Measurements from ENCODE around the gene CCDC8.

Gene CCDC8

GRCh38 chr19:46386996-46387712, 26.2 kb downstream of the CCDC8 start:
- Histone ChIP-seq H3K36me3 (peaks cover 79% of the 10 kb centered on the region), H3K9me3 (no peaks in the 10 kb centered on the region), H3K4me1 (no peaks in the 10 kb centered on the region), H3K27me3 (no peaks in the 10 kb centered on the region), H3K4me3 (ENCODE audit: low read depth, low read length) (no peak overlapping the region)
- DNase-seq: no peak
- no peak for TF ChIP-seq CTCF (IDR thresholded peaks at IDR 0.05; ENCODE audit: low read depth, low read length)

GRCh38 chr19:46386151-46386550, 27.2 kb downstream of the CCDC8 start:
- Histone ChIP-seq H3K27me3 (no peaks in the 10 kb centered on the region), H3K36me3 (peaks cover 84% of the 10 kb centered on the region), H3K4me3 (ENCODE audit: low read depth, low read length) (no peak overlapping the region), H3K9me3 (no peaks in the 10 kb centered on the region), H3K4me1 (no peaks in the 10 kb centered on the region)
- TF ChIP-seq CTCF (IDR thresholded peaks at IDR 0.05; ENCODE audit: low read depth, low read length): no peak
- no peak for DNase-seq

- TF ChIP-seq CTCF (IDR thresholded peaks at IDR 0.05; ENCODE audit: low read depth, low read length): no peak
- Histone ChIP-seq H3K4me3 (ENCODE audit: low read depth, low read length) (no peak overlapping the region), H3K36me3 (peaks cover 84% of the 10 kb centered on the region), H3K9me3 (no peaks in the 10 kb centered on the region), H3K4me1 (no peaks in the 10 kb centered on the region), H3K27me3 (no peaks in the 10 kb centered on the region)
- DNase-seq: no peak
Observed at GRCh38 chr19:46385636-46386035, 27.7 kb downstream of the CCDC8 start.

DNA sequence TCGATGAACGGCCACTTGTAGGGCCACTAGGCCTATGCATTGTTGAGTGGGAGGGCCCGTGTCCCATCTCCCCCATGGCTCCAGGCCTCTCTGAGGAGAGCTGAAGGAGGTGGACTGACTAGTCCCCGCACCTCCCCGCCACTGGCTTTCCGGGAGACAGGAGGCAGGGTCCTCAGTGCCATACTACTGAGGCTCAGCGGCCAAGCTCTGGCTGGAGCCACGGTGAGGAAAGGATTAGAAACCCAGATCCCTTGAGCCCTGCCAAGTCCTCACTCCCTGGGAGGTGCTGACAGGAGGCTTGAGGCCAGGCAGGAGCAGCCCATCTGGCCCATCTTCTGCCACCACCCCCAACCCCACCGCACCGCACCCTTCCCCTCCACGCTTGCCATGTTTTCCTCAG, 29.0 kb downstream of the CCDC8 start:
- no peaks in the 10 kb centered on the region for H3K9me3 ChIP-seq
- DNase-seq: no peak
- no peak overlapping the region for H3K4me3 ChIP-seq (ENCODE audit: low read depth, low read length)
- peaks cover 85% of the 10 kb centered on the region for H3K36me3 ChIP-seq
- TF ChIP-seq CTCF (IDR thresholded peaks at IDR 0.05; ENCODE audit: low read depth, low read length): no peak
- no peaks in the 10 kb centered on the region for H3K4me1 ChIP-seq
- H3K27me3 ChIP-seq: no peaks in the 10 kb centered on the region

- DNase-seq: no peak
- Histone ChIP-seq H3K4me1 (no peaks in the 10 kb centered on the region), H3K4me3 (ENCODE audit: low read depth, low read length) (no peak overlapping the region), H3K9me3 (no peaks in the 10 kb centered on the region), H3K27me3 (no peaks in the 10 kb centered on the region), H3K36me3 (peaks cover 85% of the 10 kb centered on the region)
- no peak for TF ChIP-seq CTCF (IDR thresholded peaks at IDR 0.05; ENCODE audit: low read depth, low read length)
Observed at GRCh38 chr19:46383846-46384245, 29.5 kb downstream of the CCDC8 start.

DNA sequence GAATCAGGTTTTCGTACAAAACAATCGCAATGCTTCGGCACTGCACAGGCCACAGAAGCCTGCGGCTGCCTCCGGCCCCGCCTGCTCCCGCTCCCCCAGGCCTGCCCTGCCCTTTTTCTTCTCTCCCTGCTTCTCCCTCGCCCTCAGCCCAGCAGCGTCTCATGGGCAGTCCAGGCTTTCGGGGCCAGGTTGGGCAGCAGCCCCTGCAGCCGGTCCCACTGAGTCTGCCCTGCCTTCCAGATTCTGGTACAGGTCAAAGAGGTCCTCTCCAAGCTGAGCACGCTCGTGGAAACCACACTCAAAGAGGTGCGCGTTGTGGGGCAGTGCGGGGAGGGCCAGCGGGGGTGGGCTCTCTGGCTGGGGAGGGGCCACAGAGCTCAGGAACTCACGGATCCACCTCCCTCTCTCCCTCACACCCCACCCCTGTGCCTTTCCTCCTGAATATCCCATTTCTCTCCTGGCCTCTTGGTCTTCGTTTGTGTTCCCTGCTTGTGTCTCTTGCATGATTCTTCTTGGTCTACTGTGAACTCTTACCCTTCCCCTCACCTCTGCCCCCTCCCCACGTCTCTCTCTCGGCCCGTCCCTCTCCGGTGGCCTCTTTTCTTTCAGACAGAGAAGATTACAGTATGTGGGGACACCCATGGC, 30.1 kb downstream of the CCDC8 start:
- no peak for DNase-seq
- Histone ChIP-seq H3K36me3 (peaks cover 85% of the 10 kb centered on the region), H3K27me3 (no peaks in the 10 kb centered on the region), H3K9me3 (no peaks in the 10 kb centered on the region), H3K4me3 (ENCODE audit: low read depth, low read length) (no peak overlapping the region), H3K4me1 (no peaks in the 10 kb centered on the region)
- no peak for TF ChIP-seq CTCF (IDR thresholded peaks at IDR 0.05; ENCODE audit: low read depth, low read length)

All from BE2C (cell line).